GM12891 (cell line): Measurements from ENCODE around the gene C20orf204.
A peak's percentile ranks its signal among the peaks of the same experiment; 100 is the strongest.

ENCODE experiments used
- POLR2A ChIP-seq: IDR thresholded peaks from 2 replicates; pipeline ENCODE4 v1.6.1; 2011; ENCODE audit warnings: low read depth, low read length, control low read depth
- POLR2AphosphoS5 ChIP-seq: IDR thresholded peaks from 2 replicates; pipeline ENCODE4 v1.6.1; 2011; ENCODE audit warnings: low read depth, low read length, control low read depth

- TF ChIP-seq POLR2A, result no peak; the same call in 1 of the 2 replicates
- 0 out of 2 replicates have a peak, but pooled peaks have one; percentile 53 for TF ChIP-seq POLR2AphosphoS5
These were observed 4.5 kb downstream of the C20orf204 start for GRCh38 chr20:64040231-64041039.
